Brain pericyte (primary cell): ENCODE data around the gene OR2A14.
"Not testable (repeated sequence)": the region's sequence is repeated elsewhere in the genome, so short reads cannot be mapped to it uniquely, and the experiment has no call there.

ENCODE experiments used
- DNase-seq: peaks from one replicate; pipeline ENCODE4 v3.0.0-alpha.2; 2012; ENCODE audit warnings: low read depth, low spot score

The OR2A14 gene, protein sequence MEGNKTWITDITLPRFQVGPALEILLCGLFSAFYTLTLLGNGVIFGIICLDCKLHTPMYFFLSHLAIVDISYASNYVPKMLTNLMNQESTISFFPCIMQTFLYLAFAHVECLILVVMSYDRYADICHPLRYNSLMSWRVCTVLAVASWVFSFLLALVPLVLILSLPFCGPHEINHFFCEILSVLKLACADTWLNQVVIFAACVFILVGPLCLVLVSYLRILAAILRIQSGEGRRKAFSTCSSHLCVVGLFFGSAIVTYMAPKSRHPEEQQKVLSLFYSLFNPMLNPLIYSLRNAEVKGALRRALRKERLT

DNA sequence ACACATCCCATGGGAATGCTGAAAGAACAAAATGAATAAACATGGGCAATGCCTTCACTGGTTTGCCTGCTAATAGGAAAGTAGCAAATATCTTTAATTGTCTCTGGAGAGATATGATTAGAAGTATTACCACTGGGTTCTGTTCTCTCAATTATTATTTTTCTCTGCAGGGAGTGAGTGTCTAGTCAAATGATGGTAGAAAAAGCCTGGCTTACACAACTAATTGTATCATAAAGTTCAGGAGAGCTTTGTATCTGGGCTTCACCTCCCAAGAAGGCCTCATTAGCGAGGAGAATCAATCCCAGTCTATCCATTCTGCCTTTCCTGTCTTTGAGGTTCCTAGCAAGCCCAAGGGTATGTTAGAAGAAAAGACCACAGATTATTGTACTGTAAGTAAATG is at the start of gene OR2A14:
TSS of gene OR2A14 (plus strand) at position 301 of the 400 bp plus-strand sequence. CDS start 5,937 bp downstream, outside the sequence.
- no peak for DNase-seq

DNA sequence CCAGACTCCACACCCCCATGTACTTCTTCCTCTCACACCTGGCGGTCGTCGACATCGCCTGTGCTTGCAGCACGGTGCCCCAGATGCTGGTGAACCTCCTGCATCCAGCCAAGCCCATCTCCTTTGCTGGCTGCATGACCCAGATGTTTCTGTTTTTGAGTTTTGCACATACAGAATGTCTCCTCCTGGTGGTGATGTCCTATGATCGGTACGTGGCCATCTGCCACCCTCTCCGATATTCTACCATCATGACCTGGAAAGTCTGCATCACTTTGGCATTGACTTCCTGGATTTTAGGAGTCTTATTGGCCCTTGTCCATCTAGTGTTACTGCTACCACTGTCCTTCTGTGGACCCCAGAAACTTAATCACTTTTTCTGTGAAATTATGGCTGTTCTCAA is 48.6 kb upstream of the OR2A14 start:
- DNase-seq = no peak

DNA sequence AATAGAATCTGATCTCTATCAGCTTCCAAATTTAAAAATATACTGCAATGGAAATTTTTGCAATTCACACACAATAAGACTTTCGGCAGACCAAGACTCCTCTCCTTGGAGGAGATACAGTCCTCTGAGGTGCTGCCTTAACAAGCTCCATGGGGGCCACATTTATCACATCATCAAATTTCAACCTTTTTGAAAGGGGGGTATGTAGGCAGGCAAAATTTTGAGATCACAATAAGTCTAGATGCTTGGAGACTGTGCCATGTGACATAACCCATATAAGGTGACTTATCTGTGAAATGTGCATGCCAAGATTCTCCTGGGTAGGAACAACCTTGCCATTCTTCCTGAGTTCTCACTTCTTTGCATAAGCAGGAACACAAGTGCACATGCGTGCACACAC is 37.0 kb upstream of the OR2A14 start, which contains the start of gene OR2A12:
TSS of gene OR2A12 (plus strand) at position 301 of the 400 bp plus-strand sequence. CDS start 8,830 bp downstream, outside the sequence.
- DNase-seq = no peak

DNA sequence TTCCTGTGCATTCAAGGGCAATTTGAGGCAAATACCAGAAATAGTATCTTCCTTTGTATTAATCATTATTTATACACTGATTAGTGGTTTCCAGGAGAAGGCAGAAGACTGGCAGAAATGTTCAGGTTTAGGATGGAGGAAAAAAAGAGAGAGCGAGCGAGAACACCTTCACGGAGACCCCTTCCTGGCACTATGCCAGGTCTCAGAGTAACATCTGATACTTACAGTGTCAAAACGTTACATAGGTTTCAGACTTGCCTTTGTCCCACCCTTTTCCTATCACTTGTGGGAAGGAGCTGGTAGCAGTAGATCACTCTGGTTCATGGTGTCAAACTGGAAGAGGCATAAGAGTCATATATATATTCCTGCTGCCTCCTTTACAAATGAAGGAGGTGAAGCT is 36.2 kb upstream of the OR2A14 start:
- no peak for DNase-seq

DNA sequence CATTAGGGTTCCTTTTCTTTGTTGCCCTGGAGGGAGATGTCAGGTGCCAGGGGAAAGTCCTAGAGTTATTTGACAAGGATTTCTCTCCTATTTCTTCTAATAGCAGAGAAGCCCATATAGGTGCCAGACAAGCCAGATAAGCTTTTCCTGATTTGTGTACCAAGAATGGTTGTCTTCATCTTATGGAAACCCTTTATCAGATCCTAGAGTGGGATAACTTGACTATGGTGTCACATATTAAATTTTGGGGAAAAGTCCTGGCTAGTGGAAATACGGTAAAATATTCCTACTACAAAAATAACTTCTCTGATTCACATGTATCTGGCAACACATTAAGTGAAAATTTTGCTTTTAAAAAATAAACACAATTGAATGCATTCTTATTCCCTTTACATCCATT is 35.7 kb upstream of the OR2A14 start:
- DNase-seq = no peak

DNA sequence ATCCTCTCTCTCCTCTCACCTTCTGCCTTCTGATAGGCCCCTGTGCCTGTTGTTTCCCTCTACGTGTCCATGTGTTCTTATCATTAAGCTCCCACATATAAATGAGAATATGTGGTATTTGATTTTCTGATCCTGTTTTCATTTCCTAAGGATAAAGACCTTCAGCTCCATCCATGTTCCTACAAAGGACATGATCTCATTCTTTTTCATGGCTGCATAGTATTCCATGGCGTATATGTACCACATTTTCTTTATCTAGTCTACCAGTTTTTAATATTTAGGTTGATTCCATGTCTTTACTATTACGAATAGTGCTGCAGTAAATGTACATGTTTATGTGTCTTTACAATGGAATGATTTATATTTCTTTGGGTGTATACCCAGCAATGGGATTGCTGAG is 32.3 kb upstream of the OR2A14 start:
- DNase-seq = no peak

DNA sequence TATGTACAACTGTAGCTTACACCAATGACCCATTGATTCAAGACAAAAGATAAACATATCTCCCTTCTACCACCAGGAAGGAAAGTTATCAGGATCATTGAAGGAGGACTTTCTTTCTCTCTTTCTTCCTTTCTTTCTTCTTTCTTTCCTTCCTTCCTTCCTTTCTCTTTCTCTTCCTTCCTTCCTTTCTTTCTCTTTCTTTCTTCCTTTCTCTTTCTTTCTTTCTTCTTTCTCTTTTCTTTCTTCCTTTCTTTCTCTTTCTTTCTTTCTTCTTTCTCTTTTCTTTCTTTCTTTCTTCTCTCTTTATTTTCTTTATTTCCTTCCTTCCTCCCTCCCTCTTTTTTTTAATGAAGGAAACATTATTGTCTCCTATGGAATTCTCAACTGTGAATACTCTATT is 24.2 kb upstream of the OR2A14 start:
- no peak for DNase-seq

DNA sequence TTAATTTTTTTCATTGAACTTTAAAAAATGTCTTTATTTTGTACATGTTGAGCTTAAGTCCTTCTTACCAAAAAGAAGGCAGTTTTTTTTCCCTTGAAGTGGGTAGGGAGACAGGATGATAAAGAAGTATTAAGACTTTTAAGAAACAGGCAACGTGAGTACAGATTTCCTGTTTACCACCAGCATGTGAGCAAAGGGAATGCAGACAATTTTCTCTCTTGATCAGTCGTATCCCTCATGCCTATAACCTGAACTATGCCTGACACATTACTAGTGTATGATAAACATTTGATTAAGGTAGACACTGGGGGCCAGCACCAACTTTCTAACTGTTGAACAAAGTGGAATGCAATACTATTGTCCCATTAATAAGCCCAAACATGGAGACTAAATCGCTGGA is 22.4 kb upstream of the OR2A14 start:
- no peak for DNase-seq

DNA sequence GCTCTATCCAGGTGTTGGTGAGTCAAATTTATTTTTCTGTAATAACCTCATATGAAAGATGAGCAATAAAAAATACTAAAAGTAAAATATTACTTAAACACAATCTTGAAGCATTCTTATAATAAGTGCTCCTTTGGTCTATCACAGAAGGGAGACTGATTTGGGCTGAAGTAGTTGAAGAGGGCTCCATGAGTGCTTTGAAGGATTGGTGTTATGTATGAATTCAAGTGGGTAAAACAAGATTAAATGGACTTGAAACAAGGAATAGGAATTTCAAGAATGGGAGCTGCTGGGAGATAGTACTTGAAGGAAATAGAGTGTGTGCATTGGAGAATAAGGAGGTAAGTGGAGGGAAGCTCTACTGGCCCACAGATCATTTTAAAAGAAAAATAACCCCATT is 20.9 kb upstream of the OR2A14 start:
- no peak for DNase-seq

DNA sequence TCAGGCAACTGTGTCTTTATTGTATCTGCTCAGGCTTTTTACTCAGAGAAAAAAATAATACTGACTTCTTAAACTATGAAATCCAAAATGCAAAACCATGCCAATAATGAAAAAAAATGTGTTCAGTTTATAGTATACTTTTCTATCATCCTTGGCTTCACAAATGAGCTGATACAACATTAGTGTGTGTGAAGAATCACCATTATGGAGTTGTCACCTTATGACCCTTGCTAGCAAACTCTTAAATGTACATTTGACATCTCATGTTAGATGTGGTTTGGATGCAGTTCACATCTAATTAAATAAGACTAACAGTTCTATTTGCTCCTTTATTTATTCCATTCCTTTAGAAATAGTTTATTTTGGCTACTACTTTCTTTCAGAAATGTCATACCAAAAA is 17.8 kb upstream of the OR2A14 start:
- no peak for DNase-seq

DNA sequence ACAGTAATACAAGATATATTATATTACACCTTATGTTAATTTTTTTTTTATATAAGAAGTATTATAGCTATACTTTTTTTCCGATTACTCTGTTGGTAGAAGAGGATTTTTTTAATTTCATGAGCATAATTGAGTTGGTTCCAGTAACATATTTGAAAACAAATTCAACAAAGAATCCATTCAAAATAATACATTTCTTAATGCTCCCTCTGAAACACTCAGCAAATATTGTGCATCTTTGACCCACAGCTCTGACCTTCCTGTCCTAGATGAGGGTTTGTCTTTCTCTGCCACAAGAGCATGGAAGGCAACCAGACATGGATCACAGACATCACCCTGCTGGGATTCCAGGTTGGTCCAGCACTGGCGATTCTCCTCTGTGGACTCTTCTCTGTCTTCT is 13.7 kb upstream of the OR2A14 start, which contains the start of gene OR2A2:
TSS of gene OR2A2 (plus strand) at position 301 of the 400 bp plus-strand sequence. CDS start at position 301, 0 bp downstream.
- no peak for DNase-seq

DNA sequence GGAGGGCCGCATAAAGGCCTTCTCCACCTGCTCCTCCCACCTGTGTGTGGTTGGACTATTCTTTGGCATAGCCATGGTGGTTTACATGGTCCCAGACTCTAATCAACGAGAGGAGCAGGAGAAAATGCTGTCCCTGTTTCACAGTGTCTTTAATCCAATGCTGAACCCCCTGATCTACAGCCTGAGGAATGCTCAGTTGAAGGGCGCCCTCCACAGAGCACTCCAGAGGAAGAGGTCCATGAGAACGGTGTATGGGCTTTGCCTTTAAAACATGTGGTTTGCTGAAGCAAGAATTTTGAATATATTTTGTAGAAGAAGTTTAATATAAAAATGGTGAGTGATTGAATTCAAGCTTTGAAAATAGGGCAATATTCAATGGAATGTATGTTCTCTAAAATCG is 12.7 kb upstream of the OR2A14 start:
- DNase-seq = no peak

DNA sequence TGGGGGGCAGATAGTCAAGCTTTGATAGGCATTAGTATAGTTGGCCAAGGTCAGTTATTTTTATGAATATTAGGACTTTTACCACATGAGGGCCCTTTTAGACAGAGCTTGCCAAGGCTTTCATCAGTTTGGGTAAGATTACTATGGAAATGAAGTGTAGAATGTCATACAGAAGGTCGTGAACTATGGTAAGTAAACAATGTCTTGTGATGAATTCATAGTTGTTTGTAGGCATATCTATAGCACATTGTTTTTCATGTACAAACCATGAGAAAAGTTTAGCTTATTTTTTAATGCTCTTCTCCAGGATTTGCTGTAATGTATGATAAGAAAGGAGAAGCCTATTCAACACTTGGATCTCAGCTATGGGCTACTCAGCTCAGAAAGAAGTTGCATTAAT is 9.3 kb upstream of the OR2A14 start:
- no peak for DNase-seq

DNA sequence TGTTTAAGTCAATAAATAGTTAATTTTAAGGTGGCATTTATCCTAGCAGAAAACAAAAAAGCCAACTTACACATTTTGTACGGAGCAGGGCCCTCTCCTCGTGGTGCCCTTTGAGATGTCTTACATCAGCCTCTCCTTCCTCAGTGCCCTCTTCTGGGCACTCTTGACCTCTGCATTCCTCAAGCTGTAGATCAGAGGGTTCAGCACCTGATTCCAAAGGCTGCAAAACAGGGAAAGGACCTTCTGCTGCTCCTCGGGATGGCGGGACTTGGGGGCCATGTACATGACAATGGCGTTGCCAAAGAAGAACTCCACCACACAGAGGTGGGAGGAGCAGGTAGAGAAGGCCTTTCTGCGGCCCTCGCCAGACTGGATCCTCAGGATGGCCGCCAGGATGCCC is 4.6 kb upstream of the OR2A14 start:
- DNase-seq = no peak

DNA sequence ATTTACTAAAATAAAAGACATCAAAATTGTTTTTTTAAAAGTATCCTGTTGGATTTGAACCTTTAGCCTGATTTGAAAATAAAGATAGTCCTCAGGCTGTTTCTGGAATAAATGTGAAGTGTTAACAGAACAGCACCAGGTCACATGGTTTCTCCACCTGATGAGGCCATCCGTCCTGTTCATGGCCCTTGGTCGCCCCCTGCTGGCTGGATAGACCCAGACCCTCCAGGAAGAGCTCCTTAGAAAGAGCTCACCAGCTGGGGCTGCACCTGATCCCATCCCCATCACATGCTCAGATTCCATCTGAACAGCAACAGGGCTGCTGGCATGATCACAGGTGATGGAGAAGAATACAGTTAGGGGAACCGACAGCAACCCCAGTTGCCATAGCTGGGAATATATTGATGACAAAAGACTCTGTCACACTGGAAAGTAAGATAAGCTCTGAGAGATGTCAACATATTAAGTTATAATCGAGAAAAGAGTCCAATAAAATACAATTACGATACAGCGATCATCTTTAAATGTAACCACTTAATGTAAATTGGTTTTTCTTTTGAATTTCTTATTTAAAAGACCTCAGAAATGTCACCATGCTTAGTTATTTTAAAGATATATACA is 4.8 kb downstream of the OR2A14 start:
- peak; percentile 27 for DNase-seq

DNA sequence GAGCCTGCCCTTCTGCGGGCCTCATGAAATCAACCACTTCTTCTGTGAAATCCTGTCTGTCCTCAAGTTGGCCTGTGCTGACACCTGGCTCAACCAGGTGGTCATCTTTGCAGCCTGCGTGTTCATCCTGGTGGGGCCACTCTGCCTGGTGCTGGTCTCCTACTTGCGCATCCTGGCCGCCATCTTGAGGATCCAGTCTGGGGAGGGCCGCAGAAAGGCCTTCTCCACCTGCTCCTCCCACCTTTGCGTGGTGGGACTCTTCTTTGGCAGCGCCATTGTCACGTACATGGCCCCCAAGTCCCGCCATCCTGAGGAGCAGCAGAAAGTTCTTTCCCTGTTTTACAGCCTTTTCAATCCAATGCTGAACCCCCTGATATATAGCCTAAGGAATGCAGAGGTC is 6.6 kb downstream of the OR2A14 start:
- not testable (repeated sequence) for DNase-seq

DNA sequence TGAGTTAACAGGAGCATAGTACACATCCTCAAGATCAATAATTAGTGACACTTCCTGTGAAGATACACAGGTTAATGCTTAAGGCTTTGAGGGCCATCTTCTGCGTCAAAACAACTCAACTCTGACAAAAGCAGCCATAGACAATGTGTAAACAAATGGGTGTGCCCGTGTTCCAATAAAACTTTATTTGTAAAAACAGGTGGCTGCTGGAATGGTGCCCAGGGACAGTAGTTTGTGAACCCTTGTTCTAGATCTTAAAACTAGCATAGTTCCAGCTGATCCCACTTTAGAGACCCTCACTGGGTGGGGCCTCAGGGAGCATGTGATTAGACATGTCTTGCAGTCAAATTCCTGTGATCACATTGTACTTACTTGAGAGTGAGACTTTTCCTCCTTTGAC is 7.8 kb downstream of the OR2A14 start:
- no peak for DNase-seq

DNA sequence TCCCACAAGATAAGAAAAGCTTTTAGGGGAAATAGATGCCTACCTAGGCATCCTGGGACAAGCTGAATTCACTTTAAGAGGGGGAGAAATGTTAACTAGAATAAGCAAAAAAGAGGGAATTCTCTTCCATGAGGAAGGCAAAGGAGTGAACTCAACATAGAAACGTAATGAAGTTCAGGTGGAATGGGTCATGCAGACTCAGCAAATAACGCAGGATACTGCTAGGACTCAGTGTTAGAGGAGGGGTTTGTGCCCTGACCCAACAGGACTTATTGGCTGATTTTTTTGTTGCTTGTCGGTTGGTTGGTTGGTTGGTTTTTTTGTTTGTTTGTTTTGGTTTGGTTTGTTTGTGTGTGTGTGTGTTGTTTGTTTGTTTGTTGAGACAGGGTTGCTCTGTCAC is 9.3 kb downstream of the OR2A14 start:
- no peak for DNase-seq

DNA sequence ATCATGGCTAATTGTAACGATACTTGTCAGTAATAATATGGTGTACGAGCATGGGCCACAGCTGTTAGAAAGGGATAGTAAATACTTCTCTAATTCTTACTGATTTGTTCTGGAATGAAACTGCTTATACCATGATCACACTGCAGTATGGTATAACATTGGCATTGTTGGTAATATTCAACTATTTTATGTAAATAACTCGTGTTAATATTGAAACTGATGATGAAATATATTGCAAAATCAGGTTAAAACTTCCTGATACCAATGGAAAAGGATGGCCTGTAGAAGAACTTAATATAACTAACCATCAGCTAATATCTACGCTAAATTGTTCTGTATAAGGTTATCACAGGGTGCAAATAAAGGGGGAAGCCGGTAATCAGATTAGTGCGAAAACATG is 10.3 kb downstream of the OR2A14 start:
- no peak for DNase-seq

DNA sequence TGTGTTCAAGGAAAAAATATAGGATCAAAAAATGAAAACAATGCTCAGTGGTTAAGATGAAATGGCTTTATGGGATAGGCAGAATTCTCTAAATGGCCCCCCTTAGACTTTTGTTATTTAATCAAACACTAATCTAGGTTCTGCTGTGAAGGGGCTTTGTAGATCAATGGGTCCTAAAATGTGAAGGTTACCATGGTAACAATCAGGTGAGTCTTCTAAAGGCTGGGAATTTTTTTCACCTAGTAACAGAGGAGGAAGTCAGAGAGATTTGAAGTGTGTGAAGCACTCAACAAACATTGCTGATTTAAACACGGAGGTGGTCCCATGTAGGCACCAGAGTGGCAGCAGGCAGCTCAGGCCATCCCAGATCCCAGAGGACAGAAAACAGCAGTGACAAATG is 11.1 kb downstream of the OR2A14 start:
- DNase-seq = no peak

DNA sequence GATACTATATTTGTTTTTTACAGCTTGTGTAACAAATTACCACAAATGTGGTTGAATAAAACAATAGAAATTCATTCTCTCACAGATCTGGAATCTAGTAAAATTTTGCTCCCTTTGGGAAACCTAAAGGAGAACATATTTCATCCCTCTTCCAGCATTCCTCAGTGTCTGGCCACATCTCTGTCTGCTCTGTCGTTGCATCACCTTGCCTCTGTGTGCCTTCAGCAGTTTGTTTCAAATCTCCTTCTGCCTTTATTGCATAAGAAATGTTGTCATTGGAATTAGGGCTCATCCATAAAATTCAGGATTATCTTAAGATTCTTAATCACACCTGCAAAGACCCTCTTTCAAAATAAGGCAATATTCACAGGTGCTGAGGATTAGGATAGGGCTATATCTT is 14.5 kb downstream of the OR2A14 start:
- no peak for DNase-seq

DNA sequence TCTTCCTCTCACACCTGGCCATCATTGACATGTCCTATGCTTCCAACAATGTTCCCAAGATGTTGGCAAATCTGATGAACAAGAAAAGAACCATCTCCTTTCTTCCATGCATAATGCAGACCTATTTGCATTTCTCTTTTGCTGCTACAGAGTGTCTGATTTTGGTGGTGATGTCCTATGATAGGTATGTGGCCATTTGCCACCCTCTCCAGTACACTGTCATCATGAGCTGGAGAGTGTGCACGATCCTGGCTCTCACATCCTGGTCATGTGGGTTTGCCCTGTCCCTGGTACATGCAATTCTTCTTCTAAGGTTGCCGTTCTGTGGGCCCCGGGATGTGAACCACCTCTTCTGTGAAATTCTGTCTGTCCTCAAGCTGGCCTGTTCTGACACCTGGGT is 19.2 kb downstream of the OR2A14 start:
- DNase-seq = no peak

DNA sequence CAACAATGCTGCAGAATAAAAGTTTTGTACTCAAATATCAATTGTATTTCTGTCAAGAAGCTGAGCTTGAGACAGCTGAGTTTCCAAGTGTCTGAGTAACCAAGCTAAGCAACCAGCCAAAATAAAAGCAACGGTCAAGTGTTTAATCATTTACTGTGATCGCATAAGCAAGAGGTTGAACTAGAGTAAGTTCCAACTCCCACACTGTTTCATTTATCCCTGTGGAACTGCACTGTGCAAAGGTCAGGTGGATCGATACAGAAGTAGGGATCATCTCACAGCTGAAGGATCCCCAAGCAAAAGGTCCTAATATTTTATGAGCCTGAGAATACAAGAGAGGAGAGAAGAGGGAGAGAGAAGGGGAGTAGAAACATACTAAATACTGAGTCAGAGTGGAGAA is 21.4 kb downstream of the OR2A14 start:
- no peak for DNase-seq
